ENCODE measurements around the gene DNAH17. TPM values are rescaled to one million over a fixed set of nuclear protein-coding genes. Genes with fewer than 3 reads are reported as not detected.

The DNAH17 gene
- total RNA-seq, 1 donor from 2014 or later: not detected

DNA sequence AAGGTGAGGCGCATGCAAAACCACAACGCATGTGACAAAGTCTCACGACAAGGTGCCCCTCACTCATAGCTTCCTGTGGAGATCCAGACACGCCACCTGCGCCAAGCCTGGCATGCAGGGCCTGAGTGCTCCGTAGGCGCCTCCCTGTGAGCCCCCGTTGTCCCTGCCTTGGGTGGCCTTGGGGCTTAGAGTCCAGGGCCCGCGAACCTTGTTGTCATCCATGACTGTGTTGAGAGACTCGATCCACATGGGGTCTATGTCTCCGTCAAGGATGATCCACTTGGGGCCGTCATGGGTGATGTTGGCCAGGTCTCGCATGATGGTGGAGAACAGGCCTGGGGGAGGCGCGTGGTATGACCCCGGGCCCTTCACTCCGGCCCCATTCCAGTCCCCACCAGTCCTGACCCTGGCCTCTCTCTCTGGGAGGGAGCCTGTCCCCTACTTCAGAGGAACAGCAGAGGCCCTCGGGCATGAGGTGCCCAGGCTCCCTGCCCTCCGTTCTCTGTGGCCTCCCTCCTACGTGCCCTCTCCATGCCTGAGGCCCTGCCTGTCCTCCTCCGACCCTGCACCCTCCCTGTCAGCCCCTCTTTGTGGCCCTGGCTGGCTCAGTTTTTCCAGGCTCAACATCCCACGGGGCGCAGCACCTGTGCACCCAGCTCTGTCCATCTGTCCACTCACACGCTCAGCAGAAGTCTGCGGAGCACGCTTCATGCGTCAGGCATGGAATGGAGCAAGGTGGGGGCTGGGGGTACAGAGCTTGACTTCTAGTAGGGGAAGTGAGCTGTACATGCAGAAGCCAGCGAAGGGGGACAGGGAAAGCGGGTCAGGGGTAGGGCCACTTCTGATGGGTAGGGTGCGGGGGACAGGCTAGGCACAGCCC is 85.7 kb downstream of the DNAH17 start:
- Mint-ChIP-seq H3K36me3 (no peaks in the 10 kb centered on the region), H3K27me3 (ENCODE audit: insufficient read depth, low read depth) (peaks cover 9% of the 10 kb centered on the region), H3K4me1 (peaks cover 5% of the 10 kb centered on the region), H3K4me3 (no peak overlapping the region), H3K27ac (no peak overlapping the region), H3K9me3 (no peaks in the 10 kb centered on the region)
- Histone ChIP-seq H2AFZ (replicated peaks) (no peak overlapping the region), H3K4me1 (no peaks in the 10 kb centered on the region), H3K4me3 (no peak overlapping the region), H4K20me1 (ENCODE audit: low read depth) (no peaks in the 10 kb centered on the region), H3F3A (ENCODE audit: low read depth) (no peaks in the 10 kb centered on the region), H3K4me2 (no peak overlapping the region), H3K27ac (no peak overlapping the region), H3K36me3 (no peaks in the 10 kb centered on the region), H3K27me3 (peaks cover 3% of the 10 kb centered on the region), H3K9ac (no peak overlapping the region), H3K79me2 (ENCODE audit: low read depth) (no peaks in the 10 kb centered on the region), H3K9me3 (ENCODE audit: low read depth) (no peaks in the 10 kb centered on the region)
- DNase-seq (ENCODE audit: low spot score): no peak
- no peak for TF ChIP-seq CTCF (IDR thresholded peaks at IDR 0.05)
- no peak for TF ChIP-seq EZH2phosphoT487 (IDR thresholded peaks at IDR 0.05)
- TF ChIP-seq EZH2 (IDR thresholded peaks at IDR 0.05): no peak

DNA sequence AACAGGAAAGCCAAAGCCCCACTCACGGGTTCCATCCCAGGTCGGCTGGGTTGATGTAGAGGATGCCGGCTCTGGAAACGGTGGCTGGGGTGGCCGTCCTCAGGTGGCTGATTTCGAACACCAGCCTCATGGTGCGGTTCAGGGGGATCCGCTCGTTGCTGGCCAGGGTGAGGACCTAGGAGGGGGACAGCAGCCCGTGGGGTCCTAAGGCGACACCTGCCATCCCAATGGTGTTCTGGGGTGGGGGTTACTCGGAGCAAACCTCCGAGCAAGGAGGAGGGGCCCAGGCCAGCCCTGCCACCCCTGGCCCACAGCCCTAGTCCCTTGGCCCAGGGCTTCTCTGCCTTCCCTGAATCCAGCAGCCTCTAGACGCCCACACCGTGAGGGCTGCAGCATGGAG is 86.5 kb downstream of the DNAH17 start:
- Histone ChIP-seq H3F3A (ENCODE audit: low read depth) (no peaks in the 10 kb centered on the region), H3K27ac (no peak overlapping the region), H3K4me1 (no peaks in the 10 kb centered on the region), H3K27me3 (peaks cover 8% of the 10 kb centered on the region), H3K9me3 (ENCODE audit: low read depth) (no peaks in the 10 kb centered on the region), H3K79me2 (ENCODE audit: low read depth) (no peaks in the 10 kb centered on the region), H3K4me3 (no peak overlapping the region), H3K36me3 (no peaks in the 10 kb centered on the region), H2AFZ (replicated peaks) (no peak overlapping the region), H4K20me1 (ENCODE audit: low read depth) (no peaks in the 10 kb centered on the region), H3K9ac (no peak overlapping the region), H3K4me2 (no peak overlapping the region)
- DNase-seq (ENCODE audit: low spot score): no peak
- Mint-ChIP-seq H3K27ac (no peak overlapping the region), H3K9me3 (no peaks in the 10 kb centered on the region), H3K4me3 (no peak overlapping the region), H3K27me3 (ENCODE audit: insufficient read depth, low read depth) (peaks cover 9% of the 10 kb centered on the region), H3K36me3 (no peaks in the 10 kb centered on the region), H3K4me1 (peaks cover 5% of the 10 kb centered on the region)
- TF ChIP-seq CTCF (IDR thresholded peaks at IDR 0.05) (no peak), EZH2phosphoT487 (IDR thresholded peaks at IDR 0.05) (no peak), EZH2 (IDR thresholded peaks at IDR 0.05) (no peak)

GRCh38 chr17:78490156-78490555 is 87.0 kb downstream of the DNAH17 start:
- Histone ChIP-seq H3F3A (ENCODE audit: low read depth) (no peaks in the 10 kb centered on the region), H3K27me3 (peaks cover 13% of the 10 kb centered on the region), H2AFZ (replicated peaks) (no peak overlapping the region), H3K4me3 (no peak overlapping the region), H3K4me2 (no peak overlapping the region), H3K4me1 (no peaks in the 10 kb centered on the region), H4K20me1 (ENCODE audit: low read depth) (no peaks in the 10 kb centered on the region), H3K79me2 (ENCODE audit: low read depth) (no peaks in the 10 kb centered on the region), H3K9ac (no peak overlapping the region), H3K36me3 (no peaks in the 10 kb centered on the region), H3K9me3 (ENCODE audit: low read depth) (no peaks in the 10 kb centered on the region), H3K27ac (no peak overlapping the region)
- no peak for DNase-seq (ENCODE audit: low spot score)
- TF ChIP-seq EZH2 (IDR thresholded peaks at IDR 0.05) (no peak), EZH2phosphoT487 (IDR thresholded peaks at IDR 0.05) (no peak), CTCF (IDR thresholded peaks at IDR 0.05) (no peak)
- H3K4me1 Mint-ChIP-seq: peaks cover 5% of the 10 kb centered on the region
- no peak overlapping the region for H3K4me3 Mint-ChIP-seq
- no peak overlapping the region for H3K27ac Mint-ChIP-seq
- no peaks in the 10 kb centered on the region for H3K36me3 Mint-ChIP-seq
- peaks cover 9% of the 10 kb centered on the region for H3K27me3 Mint-ChIP-seq (ENCODE audit: insufficient read depth, low read depth)
- H3K9me3 Mint-ChIP-seq: no peaks in the 10 kb centered on the region
